Measurements from ENCODE around the gene C4orf50.
A peak's percentile ranks its signal among the peaks of the same experiment; 100 is the strongest.
"Not testable (repeated sequence)": the region's sequence is repeated elsewhere in the genome, so short reads cannot be mapped to it uniquely, and the experiment has no call there.

The C4orf50 gene

DNA sequence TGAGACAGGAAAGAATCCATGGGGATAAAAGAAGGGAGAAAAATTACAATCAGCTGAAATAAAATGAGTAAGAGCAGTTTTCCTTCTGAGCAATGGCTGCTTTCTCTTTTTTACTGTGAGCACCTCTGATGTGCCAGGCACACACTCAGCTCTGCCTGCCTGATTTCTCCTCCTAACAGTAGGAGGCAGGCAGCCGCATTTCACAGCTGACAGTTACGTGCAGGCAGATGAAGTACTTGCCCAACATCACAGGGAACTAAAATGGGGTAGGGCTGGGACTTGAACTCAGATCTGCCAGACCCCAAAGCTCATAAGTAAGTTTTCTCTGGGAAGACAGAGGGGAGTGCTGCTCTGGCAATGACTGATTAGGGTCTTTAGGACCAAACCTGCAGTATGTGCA, 54.6 kb downstream of the C4orf50 start:
- DNase-seq = no peak

DNA sequence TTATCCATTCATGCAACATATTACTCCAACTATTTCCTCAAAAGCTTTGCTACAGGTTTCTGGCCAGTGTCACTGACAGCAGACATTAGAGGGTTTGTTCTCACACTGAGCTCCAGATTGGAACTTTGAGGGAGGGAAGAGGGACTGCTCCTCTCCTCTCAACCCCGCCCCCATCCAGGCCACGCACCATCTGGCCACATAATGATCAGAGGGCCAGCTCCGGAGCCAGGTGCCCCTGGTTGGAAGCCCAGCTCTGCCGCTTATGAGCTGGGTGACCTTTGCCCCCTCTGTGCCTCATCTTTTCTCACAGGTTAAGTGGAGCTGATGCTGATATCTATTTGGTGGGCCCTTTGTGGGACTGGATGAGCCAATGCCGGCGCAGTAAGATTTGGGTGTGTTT, 55.8 kb downstream of the C4orf50 start:
- no peak for DNase-seq

DNA sequence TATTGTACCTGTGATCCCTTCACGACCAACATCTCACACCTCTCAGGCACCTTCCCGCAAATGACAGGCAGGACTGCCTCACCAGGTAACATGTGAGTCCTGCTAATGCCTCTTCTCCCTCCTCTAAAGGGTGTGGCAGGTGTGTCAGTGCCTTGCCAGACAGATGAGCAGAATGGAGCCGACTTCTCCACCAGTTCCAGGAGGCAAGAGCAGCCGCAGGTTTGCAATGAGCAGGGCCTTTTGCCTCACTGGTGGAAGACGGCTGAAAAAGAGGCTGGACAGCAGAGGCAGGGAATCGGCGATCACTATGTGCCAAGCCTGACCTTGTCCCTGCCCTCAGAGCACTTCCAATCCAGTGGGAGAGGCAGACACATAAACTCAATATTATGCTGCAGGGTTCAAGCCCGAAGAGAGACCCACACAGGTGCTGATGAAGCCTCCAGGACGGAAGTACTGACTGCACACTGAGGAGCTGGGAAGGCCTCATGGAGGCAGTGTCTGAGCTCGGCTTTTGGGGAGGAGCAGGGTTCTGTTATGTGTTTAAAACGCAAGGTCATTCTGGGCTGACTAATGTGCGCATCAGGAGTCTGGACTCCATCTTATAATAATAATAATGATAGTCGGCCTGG, 57.9 kb downstream of the C4orf50 start:
- no peak for DNase-seq

DNA sequence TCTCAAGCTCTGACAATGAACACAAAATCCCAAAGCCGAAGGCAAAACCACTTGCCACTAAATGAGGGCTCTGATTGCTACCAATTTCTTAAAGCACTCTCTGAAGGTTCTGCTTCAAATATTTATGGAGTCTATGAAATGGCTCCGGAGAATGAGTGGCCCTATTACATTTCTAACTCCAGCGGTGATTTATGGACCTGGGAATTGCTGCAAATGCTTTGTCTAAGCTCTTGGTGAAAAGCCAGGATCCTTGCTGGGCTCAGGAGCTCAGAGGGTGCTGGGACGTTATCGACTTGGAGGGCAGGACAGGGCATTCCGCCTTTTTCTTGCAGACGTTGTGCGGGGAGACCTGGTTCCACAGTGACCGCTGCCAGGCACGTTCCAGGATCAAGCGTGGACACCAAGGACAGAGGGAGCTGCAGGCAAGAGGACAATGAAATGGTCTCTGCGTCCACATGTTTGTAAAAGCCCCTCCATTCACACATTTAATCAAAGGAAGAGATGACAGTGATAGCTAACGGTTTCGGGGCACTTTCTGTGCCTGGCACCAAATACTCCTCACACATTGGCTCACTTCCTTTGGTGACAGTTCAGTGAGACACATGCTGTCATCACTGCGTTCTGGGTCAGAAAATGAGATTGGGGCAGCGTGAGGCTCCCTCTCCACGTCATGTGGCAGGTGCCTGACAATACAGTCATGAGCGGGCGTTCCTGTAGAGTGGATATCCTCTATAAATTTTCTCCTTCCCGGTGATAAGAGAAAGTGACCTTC, 58.8 kb downstream of the C4orf50 start:
- DNase-seq = no peak

DNA sequence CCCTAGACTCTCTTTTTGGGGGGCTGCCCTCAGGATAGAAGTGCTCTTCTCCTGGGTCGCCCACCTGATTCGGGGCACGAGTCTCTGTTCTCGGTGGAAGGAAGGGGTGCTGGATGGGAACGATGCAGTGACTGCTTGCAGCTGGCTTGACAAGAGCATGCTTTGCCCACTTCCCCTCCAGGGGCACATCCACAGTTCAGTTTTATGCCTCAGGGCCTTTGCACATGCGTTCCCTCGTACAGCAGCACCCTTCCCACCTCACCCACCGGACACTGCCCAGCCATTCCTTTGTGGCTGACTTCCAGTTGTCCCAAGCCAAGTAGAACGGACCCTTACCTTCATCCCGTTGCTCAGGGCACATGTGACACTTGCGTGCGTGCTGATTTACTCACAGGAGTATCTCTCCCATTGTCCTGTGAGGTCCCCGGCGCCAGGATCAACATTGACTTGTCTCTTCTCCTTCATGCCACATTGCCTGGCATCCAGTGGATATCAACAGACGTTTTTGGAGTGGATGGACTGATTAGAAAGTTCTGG, 60.0 kb downstream of the C4orf50 start:
- no peak for DNase-seq

DNA sequence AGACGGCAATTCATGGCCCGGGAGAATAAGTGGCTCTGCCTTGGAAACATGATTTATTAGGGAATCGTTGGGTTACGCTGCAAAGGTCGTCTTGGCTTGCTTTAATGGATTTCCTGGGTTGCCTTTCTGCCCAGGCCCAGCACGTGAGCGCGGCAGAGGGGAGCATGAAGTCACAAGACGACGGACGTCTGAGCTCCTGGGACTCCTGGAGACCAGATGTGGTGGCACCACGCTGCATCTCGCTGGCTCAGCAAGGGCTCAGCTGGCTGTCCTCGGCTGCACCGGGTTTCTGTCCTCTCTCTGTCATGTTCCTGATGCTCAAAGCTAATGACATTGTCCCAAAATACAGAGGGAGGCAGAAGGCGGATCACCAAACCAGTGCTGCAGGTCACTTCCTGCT, 61.2 kb downstream of the C4orf50 start:
- no peak for DNase-seq

DNA sequence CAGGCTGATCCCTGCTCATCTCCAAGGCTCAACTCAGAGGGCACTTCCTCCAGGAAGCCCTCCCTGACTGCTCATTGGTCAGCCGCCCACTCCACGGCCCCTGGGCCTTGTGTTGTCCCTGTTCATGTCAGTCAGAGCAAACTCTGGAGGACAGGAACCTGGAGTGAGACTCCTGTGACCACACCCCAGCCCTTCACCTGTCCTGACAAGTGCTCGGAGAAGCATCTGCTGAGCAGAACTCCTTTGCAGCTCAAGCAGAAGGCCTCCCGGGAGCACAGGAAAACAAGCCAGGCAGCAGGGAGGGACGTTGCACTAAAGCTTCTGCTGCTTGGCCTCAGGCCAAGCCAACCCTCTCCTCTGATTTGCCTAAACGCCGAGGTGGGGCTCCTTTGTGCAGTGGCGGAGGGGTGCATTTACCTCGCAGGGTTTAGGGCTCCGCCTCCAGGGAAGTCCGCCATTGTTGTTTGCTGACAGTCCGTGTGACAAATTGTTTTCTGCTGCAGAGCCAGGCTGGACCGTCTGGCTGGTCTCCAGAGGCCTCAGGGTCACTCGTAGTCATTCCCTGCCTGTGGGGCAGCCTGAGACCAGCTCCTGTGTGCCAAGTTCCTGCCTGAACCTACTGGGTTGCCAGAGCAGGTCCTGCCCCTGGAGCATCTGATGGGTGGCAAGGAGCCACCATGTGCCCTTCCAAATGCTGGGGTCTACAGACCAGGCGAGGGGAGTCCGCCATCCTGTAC, 61.8 kb downstream of the C4orf50 start:
- DNase-seq = peak; percentile 93

DNA sequence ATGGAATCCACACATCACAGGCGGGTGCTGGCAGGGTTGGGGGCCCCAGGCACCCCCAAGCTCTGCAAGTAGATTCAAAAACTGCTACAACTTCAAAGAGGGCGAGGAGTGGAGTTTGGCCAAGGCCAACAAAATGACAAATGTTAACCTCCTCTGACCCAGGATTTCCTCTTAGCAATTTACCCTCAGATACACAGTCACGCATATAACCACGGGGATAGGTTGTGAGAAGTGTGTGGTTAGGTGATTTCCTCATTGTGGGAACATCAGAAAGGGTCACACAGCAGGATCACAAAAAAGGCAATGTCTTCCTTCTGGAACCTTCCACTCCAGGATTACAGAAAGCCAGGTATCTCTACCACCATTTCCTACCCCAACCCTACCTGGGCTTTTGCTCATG, 62.4 kb downstream of the C4orf50 start:
- DNase-seq = no peak

DNA sequence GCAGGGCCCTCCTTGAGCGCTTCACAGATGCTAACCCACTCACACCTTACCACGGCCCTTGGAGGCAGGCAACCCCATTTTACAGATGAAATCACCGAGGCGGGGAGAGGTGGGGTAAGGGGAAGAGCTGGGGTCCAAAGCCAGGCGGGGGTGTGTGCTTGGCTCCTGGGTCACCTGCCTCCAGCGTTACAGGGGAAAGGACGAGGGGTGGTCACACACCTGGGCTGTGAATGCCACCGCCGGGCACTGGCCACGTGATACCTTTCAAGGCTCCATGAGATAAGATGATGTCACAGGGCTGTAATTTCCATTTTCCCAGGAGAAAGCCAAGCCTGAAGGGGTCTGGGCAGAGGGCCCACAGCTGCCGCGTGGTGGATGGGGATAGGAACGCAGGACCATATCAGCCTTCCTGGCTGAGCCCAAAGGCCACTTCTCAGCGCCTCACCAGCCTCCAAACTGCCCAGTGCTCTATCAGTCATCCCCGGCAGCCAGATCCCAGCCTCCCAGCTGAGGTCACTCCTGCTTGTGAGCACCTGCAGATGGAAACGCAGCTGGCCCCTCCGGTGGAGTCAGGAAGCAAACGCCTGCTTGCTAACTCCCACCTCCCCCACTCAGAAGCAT, 62.9 kb downstream of the C4orf50 start:
- peak; percentile 83 for DNase-seq

DNA sequence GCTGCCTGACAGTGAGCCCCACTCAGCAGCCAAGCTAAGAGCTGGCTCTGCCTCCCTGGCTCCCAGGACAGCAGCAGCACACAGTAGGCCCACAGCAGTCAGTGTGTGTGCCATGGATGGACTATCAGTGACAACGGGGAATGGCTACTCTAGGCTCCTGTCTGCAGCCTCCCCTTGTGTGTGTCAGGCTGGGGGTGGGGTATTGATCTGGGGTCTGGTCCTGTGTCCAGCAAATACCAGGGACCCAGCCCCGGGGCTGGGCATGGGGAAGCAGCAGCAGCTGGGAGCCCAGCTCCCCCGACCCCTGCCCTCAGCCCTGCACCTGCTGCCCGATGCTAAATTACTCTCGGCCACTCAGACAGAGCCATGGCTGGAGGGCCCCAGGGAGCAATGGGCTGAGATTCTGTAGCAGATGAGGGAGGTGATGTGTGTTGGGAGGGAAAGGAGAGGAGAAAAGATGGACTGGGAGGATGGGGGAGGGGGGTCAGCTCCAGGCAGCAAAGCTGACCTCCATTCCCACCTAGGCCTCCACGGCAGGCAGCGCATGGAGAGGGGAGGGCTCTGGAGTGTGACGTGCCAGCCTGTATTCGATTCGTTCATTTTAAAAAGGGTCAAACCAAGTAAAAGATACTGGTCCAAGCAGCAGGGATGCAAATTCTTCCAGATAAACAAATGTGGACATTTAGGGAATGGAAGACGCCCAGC, 64.0 kb downstream of the C4orf50 start:
- DNase-seq = no peak

DNA sequence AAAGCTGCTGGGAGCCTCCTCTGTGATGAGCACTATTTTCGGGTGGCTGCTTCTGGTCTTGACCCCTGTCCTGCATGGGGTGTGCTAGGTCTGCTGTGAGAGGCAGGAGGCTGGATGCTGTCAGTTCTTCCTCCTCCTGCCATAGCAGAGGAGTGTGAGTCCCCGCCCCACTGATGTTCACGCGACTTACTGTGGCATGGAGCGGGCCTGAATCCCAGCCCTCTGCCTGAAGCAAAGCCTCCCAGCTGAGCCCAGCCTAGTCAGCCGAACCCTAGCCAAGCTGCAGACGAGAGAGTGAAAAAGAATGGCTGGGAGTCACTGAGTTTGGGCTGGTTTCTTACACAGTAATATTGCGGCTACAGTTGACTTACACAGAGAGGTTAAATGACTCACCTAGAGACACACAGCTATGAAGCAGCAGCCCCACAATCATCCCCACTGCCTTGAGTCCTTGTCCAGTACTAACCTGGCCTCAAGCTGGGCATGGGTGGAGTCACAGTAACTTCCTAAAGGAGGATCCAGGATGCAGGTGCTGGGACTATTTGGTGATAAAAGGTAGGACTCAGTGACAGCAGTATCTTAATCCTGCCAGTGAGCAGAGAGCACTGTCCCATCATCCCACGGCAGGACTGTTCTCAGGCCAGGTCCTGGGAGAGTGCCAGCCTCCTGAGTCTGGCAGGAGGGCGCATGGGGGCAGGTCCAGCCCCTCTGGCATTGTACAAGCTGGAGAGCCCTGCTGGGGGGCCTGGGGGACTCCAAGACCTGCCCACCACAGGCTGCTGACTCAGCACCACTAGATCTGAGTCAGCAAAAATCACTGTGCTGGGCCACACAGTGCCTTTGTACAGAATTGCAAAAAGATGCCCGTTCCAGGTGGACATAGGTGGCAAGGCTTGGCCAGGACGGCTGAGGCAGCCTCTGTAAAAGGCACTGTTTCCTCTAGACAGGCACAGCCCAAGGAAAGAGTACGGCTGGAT, 65.0 kb downstream of the C4orf50 start:
- no peak for DNase-seq

DNA sequence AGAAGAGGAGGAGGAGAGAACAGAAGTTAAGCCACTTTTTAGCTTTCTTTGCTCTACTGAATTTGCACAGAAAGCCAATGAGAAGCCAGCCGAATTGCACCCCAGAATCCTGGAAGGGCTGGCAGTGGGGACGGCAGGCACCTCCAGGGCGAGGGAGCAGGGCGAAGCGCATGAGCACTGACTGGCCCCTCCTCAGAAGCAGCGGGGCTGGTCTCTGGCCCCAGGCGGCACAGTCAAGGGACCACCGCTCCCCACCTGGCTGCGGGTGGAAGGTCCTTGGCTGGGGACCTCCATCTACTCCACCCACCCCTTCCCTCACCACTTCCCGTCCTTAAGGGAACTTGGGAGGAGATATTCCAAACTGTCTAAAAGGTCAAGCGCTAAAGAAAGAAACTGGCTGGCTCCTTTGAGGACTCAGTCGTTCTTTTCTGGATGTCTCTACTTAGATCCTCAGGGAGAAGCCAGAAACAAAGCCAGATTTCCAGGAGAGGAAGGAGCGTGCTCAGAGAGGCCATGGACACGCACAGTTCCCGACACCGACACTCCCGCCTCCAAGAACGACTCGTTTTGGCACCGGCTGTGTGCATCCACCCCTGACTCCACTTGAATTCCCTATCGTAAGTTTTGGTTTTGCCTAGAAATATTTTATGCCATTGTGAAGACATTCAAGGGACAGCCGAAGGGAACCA, 65.8 kb downstream of the C4orf50 start:
- DNase-seq = no peak

DNA sequence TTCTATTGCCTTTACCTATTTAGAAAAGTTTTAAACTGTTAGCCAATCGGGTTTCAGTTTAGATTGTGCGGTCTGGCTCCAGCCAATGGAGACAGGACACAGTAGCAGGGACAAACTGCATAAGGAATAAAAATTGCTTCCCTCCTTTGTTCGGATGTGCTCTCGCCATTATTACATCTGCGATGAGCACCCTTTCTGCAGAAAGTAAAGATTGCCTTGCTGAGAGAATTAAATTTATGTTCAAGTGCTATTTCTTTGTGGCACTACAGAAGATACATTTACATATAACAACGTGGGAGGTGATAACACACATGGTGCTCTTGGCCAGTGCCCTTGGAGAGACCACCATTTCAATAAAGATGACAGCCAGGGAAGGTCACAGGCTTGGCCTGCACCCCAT, 71.6 kb downstream of the C4orf50 start:
- DNase-seq = not testable (repeated sequence)

DNA sequence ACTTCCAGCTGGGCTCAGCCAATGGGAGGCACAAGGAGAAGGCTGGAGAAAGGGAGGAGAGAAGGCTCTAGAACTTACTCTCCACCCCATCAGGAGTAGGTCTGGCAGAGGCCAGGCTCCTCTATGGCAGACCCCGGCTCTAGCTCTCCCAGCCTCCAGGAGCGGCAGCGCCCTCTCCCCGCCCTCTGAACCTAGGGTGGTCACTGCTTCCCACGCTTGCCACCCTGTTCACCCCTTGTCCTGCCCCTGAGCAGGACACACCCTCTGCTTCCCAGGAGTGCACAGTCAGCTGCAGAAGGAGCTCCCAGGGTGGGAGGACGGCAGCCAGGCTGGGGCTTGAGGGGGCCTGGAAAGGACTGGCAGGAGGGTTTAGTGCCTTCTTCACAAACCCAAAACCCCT, 72.3 kb downstream of the C4orf50 start:
- DNase-seq = no peak

DNA sequence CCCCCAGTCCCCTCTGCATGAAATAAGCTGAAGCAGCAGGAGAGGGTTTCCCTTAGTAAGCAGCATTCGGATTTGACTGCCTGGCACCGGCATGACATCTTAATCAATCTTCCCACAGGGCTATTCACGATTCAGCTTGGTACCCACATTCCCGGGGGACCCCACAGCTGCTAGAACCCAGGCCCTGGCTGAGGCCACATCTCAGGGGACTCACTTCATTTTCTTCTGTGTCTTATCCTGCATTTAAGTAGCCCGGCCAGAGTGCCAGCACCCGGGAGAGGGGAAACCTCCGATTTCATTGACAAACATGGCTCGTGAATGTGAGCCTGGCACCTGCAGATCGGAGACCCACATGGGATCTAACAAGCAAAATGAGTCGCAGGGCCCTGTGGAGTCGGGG, 73.1 kb downstream of the C4orf50 start:
- no peak for DNase-seq

DNA sequence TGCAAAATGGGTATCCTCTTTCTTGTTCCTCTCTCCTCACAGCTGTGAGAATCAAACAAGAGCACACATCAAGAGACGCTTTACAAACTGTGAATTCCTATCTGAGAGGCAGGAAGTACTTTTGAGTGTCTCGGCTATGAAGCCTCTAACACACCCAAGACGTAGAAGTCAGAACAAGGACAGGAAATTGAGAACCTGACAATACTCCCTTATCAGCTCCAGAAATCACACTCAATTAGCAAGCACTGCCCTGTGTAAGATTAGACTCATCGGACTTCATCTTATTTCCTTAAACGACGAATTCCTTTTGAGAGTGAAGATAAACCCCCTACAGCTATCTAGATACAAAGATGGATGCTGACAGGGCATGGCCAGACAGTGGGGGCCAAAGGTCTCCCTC, 74.7 kb downstream of the C4orf50 start:
- DNase-seq = no peak

DNA sequence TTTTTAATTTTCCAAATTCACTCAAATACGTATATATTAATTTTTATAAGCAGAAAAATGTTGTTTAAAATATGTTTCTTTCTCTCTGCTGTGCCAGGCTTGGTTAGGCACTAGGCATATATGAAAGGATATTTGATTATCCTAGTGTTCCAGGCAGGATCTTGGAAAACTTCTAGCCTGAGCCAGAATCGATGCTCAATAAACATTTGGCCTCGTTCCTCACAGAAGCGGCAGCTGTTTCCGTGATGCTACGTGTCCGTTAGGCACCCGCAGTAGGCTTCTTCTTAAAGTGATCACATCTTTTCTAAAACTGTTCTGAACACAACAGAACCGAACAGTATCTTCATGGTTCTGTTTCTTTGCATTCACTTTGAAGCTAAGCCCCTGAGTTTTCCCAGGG, 75.3 kb downstream of the C4orf50 start:
- no peak for DNase-seq

DNA sequence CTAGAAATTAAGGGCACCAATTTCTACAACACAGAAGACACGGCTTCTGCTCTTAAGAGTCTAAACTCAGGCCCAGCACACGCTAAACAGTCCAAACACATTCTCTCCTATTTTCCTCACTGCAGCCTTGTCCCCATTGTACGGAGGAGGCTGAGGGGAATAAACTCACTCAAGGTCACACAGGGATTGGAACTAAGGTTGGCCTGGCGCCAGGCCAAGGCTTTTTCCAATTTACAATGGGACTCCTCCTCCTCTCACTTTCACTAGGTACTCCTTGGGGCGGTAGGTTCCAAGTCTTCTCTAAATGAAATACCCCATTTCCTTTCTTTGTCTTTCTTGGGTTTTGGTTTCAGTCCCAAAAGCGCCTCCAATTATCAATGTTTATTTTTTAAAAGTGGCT, 76.6 kb downstream of the C4orf50 start:
- no peak for DNase-seq

DNA sequence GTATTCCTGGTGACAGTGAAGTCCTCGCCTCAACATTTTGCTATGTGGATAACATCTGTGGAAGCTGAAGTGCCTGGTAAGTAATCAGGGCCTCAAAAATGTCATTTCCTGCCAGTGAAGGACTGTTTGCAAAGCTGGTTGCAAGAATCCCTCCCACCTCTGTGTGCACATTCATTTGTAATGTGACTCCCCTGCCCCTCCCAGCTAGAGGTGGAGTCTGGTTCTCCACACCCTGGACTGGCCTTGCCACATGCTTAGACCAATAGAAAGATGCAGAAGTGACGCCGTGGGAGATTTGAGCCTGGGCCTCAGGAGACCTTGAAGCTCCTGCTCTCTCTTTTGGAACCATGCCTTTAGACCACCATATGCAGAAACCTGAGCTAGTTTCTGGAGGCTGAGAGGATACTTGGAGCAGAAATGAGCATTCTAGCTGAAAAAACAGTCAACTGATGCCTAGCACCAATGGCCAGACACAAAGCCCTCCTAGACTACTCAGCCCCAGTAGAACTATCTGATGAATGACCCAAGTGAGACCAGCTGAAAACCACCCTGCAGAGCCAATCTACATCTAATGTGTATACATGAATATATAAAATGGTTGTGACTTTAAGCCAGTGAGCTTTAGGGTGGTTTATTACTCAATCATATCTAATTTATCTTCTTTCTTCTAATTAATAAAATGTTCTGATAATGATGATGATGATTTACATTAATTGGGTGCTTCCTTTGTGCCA, 77.6 kb downstream of the C4orf50 start:
- peak; percentile 94 for DNase-seq
